Gastrocnemius medialis (tissue), 4 donors: ENCODE measurements around the gene TRAPPC3. TPM values are rescaled to one million over a fixed set of nuclear protein-coding genes. Genes with fewer than 3 reads are reported as not detected.

Experiments used
- ATAC-seq, 2 donors: fragments of 150-250 bp; one replicate each; pipeline ENCODE4 v1.9.1; 2016
- DNase-seq, 2 donors: peaks; one replicate each; pipeline ENCODE4 v3.0.0-alpha.2; 2019
- H3K27ac ChIP-seq, 4 donors: fragments of 200-600 bp; sonication (generic); 1 replicate in 1 of 4; 2 replicates in 3 of 4; pipeline ENCODE4 v1.5.1; 2016 to 2018; ENCODE audit warnings: mild to moderate bottlenecking in 2 of 4, moderate library complexity in 1 of 4
- H3K27me3 ChIP-seq, 3 donors: fragments of 200-600 bp; sonication (generic) in 2 of 3; 1 replicate in 1 of 3; 2 replicates in 2 of 3; pipeline versions ENCODE4 v1.5.1 to v1.6.0; 2016 to 2019; ENCODE audit warnings: mild to moderate bottlenecking in 1 of 3, moderate library complexity in 1 of 3
- H3K36me3 ChIP-seq, 2 donors: fragments of 200-600 bp; sonication (generic) in 1 of 2; one replicate each; pipeline ENCODE4 v1.5.1; 2017 to 2018
- H3K4me1 ChIP-seq, 2 donors: fragments of 200-600 bp; sonication (generic) in 1 of 2; one replicate each; pipeline ENCODE4 v1.5.1; 2016 to 2017; ENCODE audit warnings: mild to moderate bottlenecking in 2 of 2
- H3K4me3 ChIP-seq, 4 donors: fragments of 200-600 bp; sonication (generic) in 3 of 4; 1 replicate in 1 of 4; 2 replicates in 3 of 4; pipeline ENCODE4 v1.5.1; 2016 to 2019; ENCODE audit warnings: mild to moderate bottlenecking in 2 of 4
- H3K9me3 ChIP-seq, 3 donors: fragments of 200-600 bp; sonication (generic) in 2 of 3; 1 replicate in 1 of 3; 2 replicates in 2 of 3; pipeline ENCODE4 v1.5.1; 2016 to 2019
- CTCF ChIP-seq, 5 experiments: fragments of 450-650 bp in 3 of 5; fragments of 200-600 bp in 2 of 5; sonication (generic) in 2 of 5; IDR thresholded peaks in 4 of 5; conservative IDR thresholded peaks in 1 of 5; 1 replicate in 4 of 5; 2 replicates in 1 of 5; pipeline ENCODE4 v1.5.1; 2016 to 2019; ENCODE audit warnings: antibody characterized with exemption in 5 of 5, mild to moderate bottlenecking in 3 of 5, moderate library complexity in 3 of 5
- POLR2A ChIP-seq, 2 donors: fragments of 450-650 bp; IDR thresholded peaks; one replicate each; pipeline ENCODE4 v1.6.1; 2017; ENCODE audit warnings: antibody characterized with exemption in 2 of 2, mild to moderate bottlenecking in 2 of 2, moderate library complexity in 2 of 2
- in situ Hi-C, 4 donors: fragments of 200-750 bp; cut with MboI; loops; one replicate each; pipeline versions ENCODE4 v1.15.0 to v1.8.0; 2017; ENCODE audit warnings: low sequenced_read_pairs in 4 of 4
- intact Hi-C: fragments of 100-400 bp; cut with DNase I; formaldehyde crosslinking; loops from one replicate; pipeline ENCODE4 v1.15.1; 2023; ENCODE audit warnings: low total_unique reads
- total RNA-seq, 4 donors: library from RNA; depleted of rRNA; stranded (reverse); fragments of >200 nt; gene quantifications; one replicate each; pipeline versions ENCODE4 v1.1.0 to v1.2.3, GENCODE V29; 2016

TRAPPC3 gene
- total RNA-seq, 4 donors from 2014 or later, result 57.5 to 72.4 (median 63.5) TPM

DNA sequence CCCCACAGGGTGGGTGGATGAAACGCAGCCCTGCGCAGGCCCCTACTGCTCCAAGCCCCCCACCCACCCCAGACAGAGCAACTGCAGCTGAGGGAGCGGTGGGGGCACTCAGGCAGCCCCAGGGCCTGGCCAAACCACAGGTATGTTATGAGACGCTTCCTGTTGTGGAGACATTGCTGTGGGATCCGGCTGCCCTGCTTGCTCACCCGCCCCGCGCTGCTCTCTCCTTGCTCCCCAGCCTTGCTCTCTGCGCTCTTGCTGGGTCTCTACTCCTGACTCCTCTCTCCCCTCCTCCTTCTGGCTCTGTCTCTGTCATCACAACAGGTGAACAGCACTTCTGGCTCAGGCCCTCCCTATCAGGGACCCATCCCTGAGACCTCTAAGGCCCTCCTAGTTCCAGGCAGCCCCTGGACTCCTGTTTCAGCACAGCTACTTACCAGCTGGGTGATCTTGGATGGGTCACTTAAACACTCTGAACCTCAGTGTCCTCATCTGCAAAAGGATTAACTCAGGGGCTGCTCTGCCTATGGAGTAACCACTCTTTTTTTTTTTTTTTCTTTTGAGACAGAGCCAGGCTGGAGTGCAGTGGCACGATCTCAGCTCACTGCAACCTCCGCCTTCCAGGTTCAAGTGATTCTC, 40.1 kb downstream of the TRAPPC3 start:
- TF ChIP-seq CTCF (IDR thresholded peaks at IDR 0.05 in 4 of 5, conservative IDR thresholded peaks at IDR 0.05 in 1 of 5) (no peak), POLR2A (IDR thresholded peaks at IDR 0.05) (no peak)
- intact Hi-C loops, result no loop called here
- H3K4me1 ChIP-seq, result no peaks in the 10 kb centered on the region
- no peak for ATAC-seq
- H3K4me3 ChIP-seq, result no peak overlapping the region
- in situ Hi-C loops, result loop anchor here in 2 of 4 donors (10.0 kb wide), 3 partner anchors 76 to 316 kb away; no protein-coding TSS in a partner anchor
- H3K36me3 ChIP-seq, result no peaks in the 10 kb centered on the region
- H3K9me3 ChIP-seq, result no peaks in the 10 kb centered on the region
- H3K27me3 ChIP-seq, result no peaks in the 10 kb centered on the region
- H3K27ac ChIP-seq, result no peak overlapping the region
- no peak for DNase-seq

DNA sequence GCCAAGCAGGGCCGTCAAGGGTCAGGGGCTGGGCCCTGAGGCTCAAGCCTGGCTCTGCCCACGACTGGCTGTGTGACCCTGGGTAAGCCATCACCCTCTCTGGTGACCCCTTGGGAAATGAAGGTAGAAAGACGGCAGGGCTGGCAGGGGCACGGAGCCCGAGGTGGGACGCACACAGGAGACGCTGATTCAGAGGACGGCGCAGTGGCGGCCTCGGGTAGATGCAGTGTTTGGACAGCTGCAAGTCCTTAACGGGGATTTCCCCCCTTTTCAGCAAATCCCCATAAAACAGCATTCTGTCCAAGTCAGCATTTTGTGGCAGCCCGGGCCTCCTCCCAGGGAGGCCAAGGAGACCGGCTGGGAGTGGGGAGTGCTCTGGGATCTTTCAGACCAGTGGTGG, 41.0 kb downstream of the TRAPPC3 start:
- DNase-seq (no peak), ATAC-seq (no peak)

DNA sequence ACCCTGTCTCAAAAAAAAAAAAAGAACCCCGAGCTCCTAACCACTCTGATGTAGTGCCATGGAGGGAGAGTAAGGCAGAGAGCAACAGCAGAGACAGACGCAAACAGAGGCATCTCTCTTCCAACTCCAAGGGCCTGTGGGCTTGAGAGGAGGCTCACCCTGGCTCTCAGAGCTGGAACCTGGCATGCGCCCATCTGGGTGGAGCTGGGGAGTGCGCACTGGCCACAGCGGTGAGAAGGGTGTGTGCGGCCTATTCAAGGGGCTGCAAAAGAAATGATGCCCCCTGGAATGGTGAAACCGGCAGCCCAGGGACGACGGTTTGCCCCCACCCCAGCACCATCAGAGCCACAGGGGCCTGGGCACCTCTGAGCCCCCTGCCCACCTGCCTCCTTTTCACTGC, 41.9 kb downstream of the TRAPPC3 start:
- TF ChIP-seq CTCF (IDR thresholded peaks at IDR 0.05 in 4 of 5, conservative IDR thresholded peaks at IDR 0.05 in 1 of 5) (no peak), POLR2A (IDR thresholded peaks at IDR 0.05) (no peak)
- Histone ChIP-seq H3K27ac (no peak overlapping the region), H3K9me3 (no peaks in the 10 kb centered on the region), H3K36me3 (no peaks in the 10 kb centered on the region), H3K4me1 (no peaks in the 10 kb centered on the region), H3K4me3 (no peak overlapping the region), H3K27me3 (no peaks in the 10 kb centered on the region)
- intact Hi-C loops (no loop called here), in situ Hi-C loops (loop anchor here in 2 of 4 donors (10.0 kb wide), 3 partner anchors 77 to 317 kb away; no protein-coding TSS in a partner anchor)
- no peak for DNase-seq
- no peak for ATAC-seq

More for the DNA sequence above, 41.0 kb downstream of the TRAPPC3 start:
- no peak for TF ChIP-seq CTCF (IDR thresholded peaks at IDR 0.05 in 4 of 5, conservative IDR thresholded peaks at IDR 0.05 in 1 of 5)
- TF ChIP-seq POLR2A (IDR thresholded peaks at IDR 0.05), result no peak
- H3K4me1 ChIP-seq, result no peaks in the 10 kb centered on the region
- no peak overlapping the region for H3K27ac ChIP-seq
- H3K4me3 ChIP-seq, result no peak overlapping the region
- intact Hi-C loops (no loop called here), in situ Hi-C loops (loop anchor here in 2 of 4 donors (10.0 kb wide), 3 partner anchors 76 to 316 kb away; no protein-coding TSS in a partner anchor)
- H3K36me3 ChIP-seq, result no peaks in the 10 kb centered on the region
- H3K27me3 ChIP-seq, result no peaks in the 10 kb centered on the region
- no peaks in the 10 kb centered on the region for H3K9me3 ChIP-seq

DNA sequence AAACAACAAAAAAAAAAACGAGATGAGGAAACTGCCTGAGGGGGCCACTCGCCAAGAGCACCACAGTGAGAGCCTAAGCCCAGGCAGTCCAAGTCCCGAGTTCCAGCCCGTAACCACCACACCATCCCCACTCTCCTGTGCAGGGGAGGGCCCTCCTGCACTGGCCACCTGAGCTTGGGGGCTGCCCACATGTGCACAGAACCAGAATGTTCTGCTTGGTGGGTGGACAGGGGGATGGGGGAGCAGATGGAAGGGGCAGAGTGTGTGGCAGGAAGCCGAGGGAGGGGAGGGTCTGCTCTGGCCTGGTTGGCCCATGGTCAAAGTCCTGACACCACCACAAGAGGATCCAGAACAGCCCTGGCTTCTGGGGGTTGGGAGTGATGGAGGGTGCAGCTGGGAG, 43.0 kb downstream of the TRAPPC3 start:
- no peak for DNase-seq
- H3K27me3 ChIP-seq, result no peaks in the 10 kb centered on the region
- no peaks in the 10 kb centered on the region for H3K9me3 ChIP-seq
- in situ Hi-C loops, result loop anchor here in 2 of 4 donors (10.0 kb wide), 3 partner anchors 79 to 319 kb away; no protein-coding TSS in a partner anchor
- H3K4me1 ChIP-seq, result no peaks in the 10 kb centered on the region
- no peak overlapping the region for H3K27ac ChIP-seq
- no peak for TF ChIP-seq CTCF (IDR thresholded peaks at IDR 0.05 in 4 of 5, conservative IDR thresholded peaks at IDR 0.05 in 1 of 5)
- TF ChIP-seq POLR2A (IDR thresholded peaks at IDR 0.05), result no peak
- intact Hi-C loops, result no loop called here
- ATAC-seq, result no peak
- H3K36me3 ChIP-seq, result no peaks in the 10 kb centered on the region
- H3K4me3 ChIP-seq, result no peak overlapping the region
